ENCODE results near the gene ME1.
"Not testable (repeated sequence)": the region's sequence is repeated elsewhere in the genome, so short reads cannot be mapped to it uniquely, and the experiment has no call there.

DNA sequence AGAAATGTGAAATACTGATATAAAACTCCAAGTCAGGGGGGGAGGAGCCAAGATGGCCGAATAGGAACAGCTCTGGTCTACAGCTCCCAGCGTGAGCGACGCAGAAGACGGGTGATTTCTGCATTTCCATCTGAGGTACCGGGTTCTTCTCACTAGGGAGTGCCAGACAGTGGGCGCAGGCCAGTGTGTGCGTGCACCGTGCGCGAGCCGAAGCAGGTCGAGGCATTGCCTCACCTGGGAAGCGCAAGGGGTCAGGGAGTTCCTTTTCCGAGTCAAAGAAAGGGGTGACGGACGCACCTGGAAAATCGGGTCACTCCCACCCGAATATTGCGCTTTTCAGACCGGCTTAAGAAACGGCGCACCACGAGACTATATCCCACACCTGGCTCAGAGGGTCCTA lies 96.9 kb downstream of the ME1 start:
- TF ChIP-seq, protein P1, sequence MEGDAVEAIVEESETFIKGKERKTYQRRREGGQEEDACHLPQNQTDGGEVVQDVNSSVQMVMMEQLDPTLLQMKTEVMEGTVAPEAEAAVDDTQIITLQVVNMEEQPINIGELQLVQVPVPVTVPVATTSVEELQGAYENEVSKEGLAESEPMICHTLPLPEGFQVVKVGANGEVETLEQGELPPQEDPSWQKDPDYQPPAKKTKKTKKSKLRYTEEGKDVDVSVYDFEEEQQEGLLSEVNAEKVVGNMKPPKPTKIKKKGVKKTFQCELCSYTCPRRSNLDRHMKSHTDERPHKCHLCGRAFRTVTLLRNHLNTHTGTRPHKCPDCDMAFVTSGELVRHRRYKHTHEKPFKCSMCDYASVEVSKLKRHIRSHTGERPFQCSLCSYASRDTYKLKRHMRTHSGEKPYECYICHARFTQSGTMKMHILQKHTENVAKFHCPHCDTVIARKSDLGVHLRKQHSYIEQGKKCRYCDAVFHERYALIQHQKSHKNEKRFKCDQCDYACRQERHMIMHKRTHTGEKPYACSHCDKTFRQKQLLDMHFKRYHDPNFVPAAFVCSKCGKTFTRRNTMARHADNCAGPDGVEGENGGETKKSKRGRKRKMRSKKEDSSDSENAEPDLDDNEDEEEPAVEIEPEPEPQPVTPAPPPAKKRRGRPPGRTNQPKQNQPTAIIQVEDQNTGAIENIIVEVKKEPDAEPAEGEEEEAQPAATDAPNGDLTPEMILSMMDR (IDR thresholded peaks at IDR 0.05) = not testable (repeated sequence)
- not testable (repeated sequence) for TF ChIP-seq ZFX (IDR thresholded peaks at IDR 0.05; ENCODE audit: borderline replicate concordance)
